Osteoblast (primary cell): Measurements from ENCODE around the gene USP48. TPM values are rescaled to one million over a fixed set of nuclear protein-coding genes. Genes with fewer than 3 reads are reported as not detected.

ENCODE experiments used
- DNase-seq: peaks from one replicate; pipeline ENCODE4 v3.0.0; 2011; ENCODE audit warnings: low spot score, mixed read lengths; ENCODE audit not compliant: insufficient read length; ENCODE audit errors: missing footprints
- H2AFZ ChIP-seq: 2 replicates; pipeline ENCODE4 v1.6.0; 2011; ENCODE audit warnings: mild to moderate bottlenecking, low read length
- H3K27ac ChIP-seq: 2 replicates; pipeline ENCODE4 v1.5.1; 2011; ENCODE audit warnings: mild to moderate bottlenecking, low read depth, low read length, moderate library complexity
- H3K27me3 ChIP-seq: 2 replicates; pipeline ENCODE4 v1.6.0; 2012; ENCODE audit warnings: mild to moderate bottlenecking, control low read depth, inconsistent platforms, low read length, moderate library complexity; ENCODE audit not compliant: insufficient read depth
- H3K36me3 ChIP-seq: 2 replicates; pipeline ENCODE4 v1.5.1; 2011; ENCODE audit warnings: mild to moderate bottlenecking, low read length, control low read depth, moderate library complexity; ENCODE audit not compliant: insufficient read depth
- H3K4me1 ChIP-seq: 2 replicates; pipeline ENCODE4 v1.5.1; 2011; ENCODE audit warnings: mild to moderate bottlenecking, low read length, control low read depth, moderate library complexity; ENCODE audit not compliant: insufficient read depth
- H3K4me2 ChIP-seq: 2 replicates; pipeline ENCODE4 v1.6.0; 2011; ENCODE audit warnings: mild to moderate bottlenecking, low read length; ENCODE audit not compliant: insufficient read depth
- H3K4me3 ChIP-seq: fragments of 200-600 bp; sonication (generic); 3 replicates; pipeline ENCODE4 v1.5.1; 2012; ENCODE audit warnings: mild to moderate bottlenecking, low read length, inconsistent platforms; ENCODE audit not compliant: insufficient read depth
- H3K79me2 ChIP-seq: 2 replicates; pipeline ENCODE4 v1.6.0; 2012; ENCODE audit warnings: mild to moderate bottlenecking, low read length, control low read depth, inconsistent platforms; ENCODE audit not compliant: insufficient read depth
- H3K9me3 ChIP-seq: 2 replicates; pipeline ENCODE4 v1.5.1; 2011; ENCODE audit warnings: low read depth, low read length, control low read depth
- H4K20me1 ChIP-seq: 2 replicates; pipeline ENCODE4 v1.6.0; 2012; ENCODE audit warnings: mild to moderate bottlenecking, low read length, control low read depth; ENCODE audit not compliant: insufficient read depth
- CTCF ChIP-seq: IDR thresholded peaks from 2 replicates; pipeline ENCODE4 v1.5.1; 2011; ENCODE audit warnings: mild to moderate bottlenecking, low read depth, low read length, moderate library complexity; ENCODE audit errors: extremely low read depth
- total RNA-seq: library from RNA; depleted of rRNA; stranded (reverse); fragments of >200 nt; gene quantifications from 2 replicates; pipeline ENCODE4 v1.2.3, GENCODE V29; 2012

USP48 gene
- total RNA-seq, 1 donor, result 52.5 TPM

GRCh38 chr1:21687081-21687529 is 95.8 kb downstream of the USP48 start:
- H3K4me1 ChIP-seq, result no peaks in the 10 kb centered on the region
- H3K27me3 ChIP-seq, result no peaks in the 10 kb centered on the region
- H4K20me1 ChIP-seq, result no peaks in the 10 kb centered on the region
- no peaks in the 10 kb centered on the region for H3K79me2 ChIP-seq
- H3K9me3 ChIP-seq, result no peaks in the 10 kb centered on the region
- no peak for TF ChIP-seq CTCF
- no peak for DNase-seq
- no peak overlapping the region for H3K27ac ChIP-seq
- peaks cover 41% of the 10 kb centered on the region for H3K36me3 ChIP-seq
- H2AFZ ChIP-seq, result no peak overlapping the region
- no peak overlapping the region for H3K4me2 ChIP-seq
- no peak overlapping the region for H3K4me3 ChIP-seq

GRCh38 chr1:21685946-21686678 is 96.8 kb downstream of the USP48 start:
- Histone ChIP-seq H3K36me3 (peaks cover 46% of the 10 kb centered on the region), H3K4me3 (no peak overlapping the region), H3K27me3 (no peaks in the 10 kb centered on the region), H4K20me1 (no peaks in the 10 kb centered on the region), H3K9me3 (no peaks in the 10 kb centered on the region), H2AFZ (no peak overlapping the region), H3K79me2 (no peaks in the 10 kb centered on the region), H3K4me2 (no peak overlapping the region), H3K27ac (no peak overlapping the region), H3K4me1 (peaks cover 3% of the 10 kb centered on the region)
- no peak for DNase-seq
- TF ChIP-seq CTCF, result no peak

GRCh38 chr1:21681426-21681825 is 101.5 kb downstream of the USP48 start:
- peaks cover 3% of the 10 kb centered on the region for H3K4me1 ChIP-seq
- no peak overlapping the region for H3K4me2 ChIP-seq
- no peaks in the 10 kb centered on the region for H3K79me2 ChIP-seq
- TF ChIP-seq CTCF, result no peak
- no peak for DNase-seq
- no peaks in the 10 kb centered on the region for H4K20me1 ChIP-seq
- no peak overlapping the region for H3K27ac ChIP-seq
- H2AFZ ChIP-seq, result no peak overlapping the region
- H3K9me3 ChIP-seq, result no peaks in the 10 kb centered on the region
- H3K4me3 ChIP-seq, result no peak overlapping the region
- peaks cover 39% of the 10 kb centered on the region for H3K36me3 ChIP-seq
- H3K27me3 ChIP-seq, result no peaks in the 10 kb centered on the region

GRCh38 chr1:21680918-21681317 is 102.0 kb downstream of the USP48 start:
- no peak for TF ChIP-seq CTCF
- no peak overlapping the region for H3K27ac ChIP-seq
- H2AFZ ChIP-seq, result no peak overlapping the region
- H3K4me3 ChIP-seq, result no peak overlapping the region
- peaks cover 34% of the 10 kb centered on the region for H3K36me3 ChIP-seq
- no peak overlapping the region for H3K4me2 ChIP-seq
- H3K79me2 ChIP-seq, result no peaks in the 10 kb centered on the region
- DNase-seq, result peak; percentile 26
- H3K27me3 ChIP-seq, result no peaks in the 10 kb centered on the region
- no peaks in the 10 kb centered on the region for H3K9me3 ChIP-seq
- H4K20me1 ChIP-seq, result no peaks in the 10 kb centered on the region
- H3K4me1 ChIP-seq, result peaks cover 3% of the 10 kb centered on the region
